Urothelium cell line (cell line): ENCODE data around the gene PPP2R2C.
A peak's percentile ranks its signal among the peaks of the same experiment; 100 is the strongest.

ENCODE experiments used
- DNase-seq: peaks from one replicate; pipeline ENCODE4 v3.0.0; 2011; ENCODE audit warnings: low spot score, mixed read lengths
- FAIRE-seq: peaks from 2 replicates; lab custom pipeline; 2011; peaks lifted over from hg19 to GRCh38; lab: Jason Lieb, UNC

Gene PPP2R2C

DNA sequence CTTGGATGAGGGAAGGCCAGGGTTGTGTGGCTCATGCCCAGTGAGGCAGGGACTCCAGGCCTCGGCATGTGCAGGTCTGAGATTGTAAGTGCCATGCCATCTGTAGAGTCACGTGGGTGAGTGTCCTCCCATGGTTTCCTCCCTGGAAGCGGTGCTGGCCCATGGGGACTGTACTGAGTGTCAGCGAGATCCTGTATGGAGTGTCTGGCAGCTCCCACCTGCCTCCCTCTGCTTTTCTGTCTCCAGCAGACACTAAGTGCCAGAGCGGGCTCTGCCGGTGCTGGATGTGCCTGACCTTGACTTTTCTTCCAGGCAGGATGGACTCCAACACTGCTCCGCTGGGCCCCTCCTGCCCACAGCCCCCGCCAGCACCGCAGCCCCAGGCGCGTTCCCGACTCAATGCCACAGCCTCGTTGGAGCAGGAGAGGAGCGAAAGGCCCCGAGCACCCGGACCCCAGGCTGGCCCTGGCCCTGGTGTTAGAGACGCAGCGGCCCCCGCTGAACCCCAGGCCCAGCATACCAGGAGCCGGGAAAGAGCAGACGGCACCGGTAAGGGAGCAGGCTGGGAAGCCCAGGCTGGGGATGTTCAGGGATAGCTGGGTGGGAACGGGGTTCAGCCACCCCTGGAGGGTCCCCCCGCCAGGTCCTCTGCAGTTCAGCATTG is 195.1 kb downstream of the PPP2R2C start:
- DNase-seq (no peak), FAIRE-seq (no peak)

DNA sequence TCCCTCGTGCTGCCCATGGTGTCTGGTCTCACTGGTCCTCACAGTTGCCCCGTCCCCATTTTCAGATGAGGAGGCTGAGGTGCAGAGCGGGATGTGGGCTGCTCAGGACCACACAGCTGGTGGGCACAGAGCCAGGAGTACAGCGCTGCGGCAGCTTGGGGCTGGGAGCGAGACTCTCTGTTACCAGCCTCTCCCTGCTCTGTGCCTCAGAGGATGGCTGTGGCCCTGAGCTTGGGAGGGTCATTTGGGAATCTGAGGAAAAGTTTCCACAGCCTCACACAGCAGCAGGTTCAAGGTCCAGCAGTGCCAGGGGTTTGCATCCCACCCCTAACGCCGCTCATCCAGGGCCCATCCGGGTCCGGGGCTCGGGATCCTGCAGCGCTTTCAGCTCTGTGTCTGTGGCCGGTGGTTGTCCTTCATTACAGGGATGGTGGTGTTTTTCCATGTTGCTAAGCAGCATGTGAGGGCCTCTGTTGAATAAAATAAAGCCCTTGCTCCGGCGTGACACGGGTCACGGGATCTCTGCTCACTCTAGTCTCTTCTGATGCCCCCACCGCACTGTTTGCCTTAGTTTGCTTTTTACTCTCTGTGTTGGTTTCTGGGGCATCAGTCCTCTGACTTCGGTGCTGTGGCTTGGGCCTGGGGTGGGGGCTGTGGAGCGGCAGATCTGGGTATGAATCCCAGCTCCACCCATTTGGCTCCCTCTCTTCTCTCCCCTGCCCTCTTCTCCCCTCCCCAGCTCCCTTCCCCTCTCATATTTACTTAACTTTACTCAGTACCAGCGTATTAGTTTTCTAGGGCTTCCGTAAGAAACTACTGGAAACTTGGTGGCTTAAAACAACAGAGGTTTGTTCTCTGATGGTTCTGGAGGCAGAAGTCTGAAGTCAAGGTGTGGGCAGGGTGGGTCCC is 196.3 kb downstream of the PPP2R2C start:
- FAIRE-seq, result no peak
- no peak for DNase-seq

DNA sequence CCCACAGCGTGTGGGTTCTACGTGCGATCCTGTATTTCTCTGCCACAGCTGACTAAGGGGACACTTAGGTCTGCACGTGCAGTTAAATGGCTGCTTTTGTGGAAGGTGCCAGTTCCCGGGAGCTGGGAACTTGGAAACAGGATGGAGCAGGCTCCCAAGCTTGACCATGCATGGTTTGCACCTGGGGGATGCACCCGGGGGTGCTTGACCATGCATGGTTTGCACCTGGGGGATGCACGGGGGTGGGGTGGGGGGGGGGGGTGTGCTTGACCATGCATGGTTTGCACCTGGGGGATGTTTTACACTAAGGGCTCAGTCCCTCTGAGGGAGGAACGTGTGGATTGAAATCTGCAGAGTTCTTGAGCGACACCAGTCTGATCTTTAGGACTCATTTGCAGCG is 197.1 kb downstream of the PPP2R2C start:
- FAIRE-seq (no peak), DNase-seq (no peak)

DNA sequence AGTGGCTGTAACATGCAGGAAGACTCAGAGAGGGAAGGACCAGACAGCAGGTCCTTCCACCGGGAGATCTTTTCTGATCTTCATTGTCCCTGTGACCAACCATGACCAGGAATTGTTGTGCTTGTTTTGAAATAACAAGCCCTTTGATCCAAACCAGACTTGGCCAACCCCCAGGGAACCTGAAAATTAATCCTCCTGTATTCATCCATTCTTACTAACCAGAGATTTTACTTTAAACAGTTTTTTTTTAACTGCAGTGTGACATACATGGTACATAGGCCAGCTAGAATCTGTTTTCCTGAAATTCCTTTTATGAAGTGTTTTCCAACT is 198.8 kb downstream of the PPP2R2C start:
- DNase-seq (no peak), FAIRE-seq (no peak)

DNA sequence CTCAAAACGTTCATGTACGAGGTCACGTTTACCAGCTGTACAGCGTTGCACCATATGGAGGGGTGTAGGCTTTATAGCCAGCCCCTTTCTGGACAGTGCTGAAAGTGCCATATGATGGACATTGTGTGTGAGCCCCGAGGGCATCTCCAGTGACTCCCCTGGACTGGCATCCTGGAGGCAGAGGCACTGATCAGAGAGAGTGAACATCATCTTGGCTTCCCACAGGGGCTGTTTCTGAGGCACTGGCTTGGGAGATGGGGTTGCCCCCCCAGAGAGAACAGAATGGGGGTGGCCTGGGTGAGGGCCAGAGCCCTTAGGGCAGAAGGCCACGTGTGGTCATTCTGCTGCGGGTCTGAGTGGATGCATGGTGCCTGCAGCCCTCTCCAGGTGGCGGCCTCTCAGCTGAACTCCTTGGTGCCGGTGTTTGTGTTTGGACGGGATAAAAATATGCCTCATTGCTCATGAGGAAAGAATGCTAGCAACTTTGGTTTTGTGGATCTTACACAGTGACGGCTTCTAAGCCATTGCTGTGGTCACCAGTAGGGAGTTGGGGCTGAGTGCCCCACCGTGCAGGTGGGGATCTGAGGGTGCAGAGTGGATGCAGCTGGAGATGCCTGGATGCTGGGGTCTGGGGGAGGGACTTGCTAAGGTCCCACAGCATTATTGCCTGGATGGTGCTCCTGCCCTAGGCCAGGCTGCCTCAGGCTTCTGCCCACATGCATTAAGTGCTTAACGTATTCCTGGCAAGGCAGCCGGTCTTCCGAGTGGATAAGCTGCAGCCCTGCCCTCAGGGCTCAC is 199.4 kb downstream of the PPP2R2C start:
- DNase-seq (peak; percentile 78), FAIRE-seq (no peak)

DNA sequence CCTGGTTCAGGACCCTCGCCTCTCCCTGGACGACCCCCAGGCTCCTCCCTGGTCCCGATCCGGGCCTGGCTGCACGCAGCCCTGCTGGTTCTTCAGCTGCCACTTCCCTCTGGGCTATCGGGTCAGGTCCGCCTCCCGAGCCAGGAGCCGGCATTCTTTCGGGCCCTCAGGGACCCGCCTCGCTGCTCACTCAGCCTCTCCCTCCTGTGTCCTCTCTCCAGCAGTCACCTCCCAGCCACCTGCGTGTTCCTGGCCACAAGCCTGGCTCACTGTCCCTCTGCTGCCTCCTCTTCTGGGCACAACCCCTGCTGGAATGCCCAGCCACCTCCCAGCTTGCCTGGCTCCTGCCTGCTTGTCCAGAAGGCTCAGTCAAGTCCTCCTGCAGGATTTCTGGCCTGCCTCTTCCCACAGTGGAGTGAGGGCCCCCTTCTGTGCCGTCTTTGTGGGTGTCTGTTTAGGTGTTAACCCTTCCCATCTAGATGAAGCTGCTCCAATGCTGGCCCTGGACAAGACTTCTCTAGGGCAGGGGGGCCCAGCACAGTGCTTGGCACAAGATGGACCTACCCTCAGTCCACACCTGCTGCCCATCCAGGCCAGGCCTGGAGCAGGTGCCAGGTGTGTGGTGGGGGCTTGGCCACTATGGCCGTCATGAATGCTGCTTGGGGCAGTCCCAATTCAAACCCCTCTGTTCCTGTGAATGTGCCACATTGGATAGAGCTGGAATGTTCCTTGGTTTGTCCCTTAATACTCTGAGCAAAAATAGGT is 200.5 kb downstream of the PPP2R2C start:
- DNase-seq (no peak), FAIRE-seq (peak; percentile 27)

DNA sequence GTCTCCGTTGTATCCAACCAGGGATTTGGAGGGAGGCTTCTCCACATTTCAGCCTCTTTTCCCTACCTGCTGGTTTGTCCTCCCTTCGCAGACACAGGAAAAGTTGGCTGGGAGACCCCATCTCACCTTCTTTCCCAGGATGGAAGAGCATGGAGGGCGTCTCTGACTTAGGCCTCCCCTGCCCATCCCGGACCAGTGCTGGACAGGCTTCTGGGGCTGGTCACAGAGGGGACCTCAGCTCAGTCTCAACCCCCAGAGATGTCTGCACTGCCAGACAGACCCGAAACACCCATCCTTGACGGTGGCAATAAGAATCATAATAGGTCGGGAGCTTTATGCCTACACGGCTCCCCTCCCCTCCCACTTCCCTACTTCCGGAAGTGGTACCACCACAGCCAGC is 201.2 kb downstream of the PPP2R2C start:
- FAIRE-seq, result no peak
- DNase-seq, result no peak

DNA sequence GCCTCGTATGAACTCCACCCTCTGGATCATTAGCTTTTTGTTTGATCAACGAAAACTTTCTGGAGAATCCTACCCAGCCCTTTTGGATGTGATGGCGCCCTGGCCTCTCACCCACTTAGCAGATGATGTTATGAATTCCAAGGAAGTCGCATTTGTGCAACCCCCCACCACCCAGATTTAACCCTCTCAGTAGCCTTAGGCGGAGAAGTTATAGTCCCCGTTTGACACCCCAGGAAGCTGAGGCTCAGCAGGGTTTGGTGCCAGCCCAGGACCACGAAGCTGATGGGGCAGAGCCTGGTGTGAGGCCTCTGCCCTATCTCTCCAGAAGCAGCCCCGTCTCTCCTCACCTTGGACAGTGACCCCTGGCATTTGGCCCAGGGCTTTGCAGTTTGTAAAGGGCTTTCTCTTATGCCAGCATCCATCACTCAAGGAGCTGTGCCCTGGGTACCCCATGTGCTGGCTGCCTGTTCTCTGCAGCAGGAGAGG is 201.7 kb downstream of the PPP2R2C start:
- DNase-seq, result no peak
- FAIRE-seq, result no peak
